ENCODE results near the gene ENSA.
"Not testable (repeated sequence)": the region's sequence is repeated elsewhere in the genome, so short reads cannot be mapped to it uniquely, and the experiment has no call there.

Gene ENSA

GRCh38 chr1:150615346-150616201 lies 13.8 kb downstream of the ENSA start:
- TF ChIP-seq CTCF (IDR thresholded peaks at IDR 0.05; ENCODE audit: low read depth, low read length): no peak
- H3K4me3 ChIP-seq (ENCODE audit: low read depth, low read length): no peak overlapping the region

GRCh38 chr1:150613061-150613920 lies 16.1 kb downstream of the ENSA start:
- TF ChIP-seq CTCF (IDR thresholded peaks at IDR 0.05; ENCODE audit: low read depth, low read length): no peak
- H3K4me3 ChIP-seq (ENCODE audit: low read depth, low read length): peak overlapping the region; percentile 28; the same call in 1 of the 2 replicates

GRCh38 chr1:150612014-150612345 lies 17.4 kb downstream of the ENSA start:
- no peak overlapping the region for H3K4me3 ChIP-seq (ENCODE audit: low read depth, low read length)
- no peak for TF ChIP-seq CTCF (IDR thresholded peaks at IDR 0.05; ENCODE audit: low read depth, low read length)

GRCh38 chr1:150610576-150610975 lies 18.8 kb downstream of the ENSA start:
- no peak for TF ChIP-seq CTCF (IDR thresholded peaks at IDR 0.05; ENCODE audit: low read depth, low read length)
- no peak overlapping the region for H3K4me3 ChIP-seq (ENCODE audit: low read depth, low read length)

- no peak overlapping the region for H3K4me3 ChIP-seq (ENCODE audit: low read depth, low read length)
- no peak for TF ChIP-seq CTCF (IDR thresholded peaks at IDR 0.05; ENCODE audit: low read depth, low read length)
These were observed 19.7 kb downstream of the ENSA start for GRCh38 chr1:150609732-150610131.

- H3K4me3 ChIP-seq (ENCODE audit: low read depth, low read length): no peak overlapping the region
- TF ChIP-seq CTCF (IDR thresholded peaks at IDR 0.05; ENCODE audit: low read depth, low read length): no peak
These were observed 22.8 kb downstream of the ENSA start for GRCh38 chr1:150606463-150607142.

GRCh38 chr1:150605451-150605731 lies 24.0 kb downstream of the ENSA start:
- H3K4me3 ChIP-seq (ENCODE audit: low read depth, low read length): not testable (repeated sequence)

Measured in WI38 (cell line).